ENCODE results near the gene GPC5.

DNA sequence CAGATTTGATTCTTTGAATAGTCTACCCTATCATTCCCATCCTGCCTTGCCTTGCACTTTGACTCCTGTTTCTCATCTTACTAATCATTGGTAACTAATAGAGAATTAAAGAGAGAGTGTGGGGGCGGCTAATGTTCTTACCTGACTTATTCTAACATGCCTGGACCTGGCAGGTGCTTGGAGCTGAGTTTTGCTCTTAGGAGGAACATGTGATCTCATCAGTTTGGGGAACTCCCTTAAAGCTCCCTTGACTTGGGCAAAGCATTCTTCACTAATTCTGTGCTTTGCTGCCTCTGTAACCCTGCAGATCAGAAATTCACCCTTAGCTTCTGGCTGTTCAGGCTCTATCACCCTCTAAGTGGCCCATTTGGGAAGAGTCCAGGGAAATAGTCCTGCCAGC is 861.1 kb downstream of the GPC5 start:
- TF ChIP-seq POLR2A (IDR thresholded peaks at IDR 0.05; ENCODE audit: low read depth, low read length) (no peak), POLR2AphosphoS5 (IDR thresholded peaks at IDR 0.05; ENCODE audit: insufficient read depth, low read depth, low read length) (no peak), EZH2 (IDR thresholded peaks at IDR 0.05; ENCODE audit: borderline replicate concordance, low read depth, low read length, severe bottlenecking) (no peak), GATA2 (IDR thresholded peaks at IDR 0.05; ENCODE audit: insufficient read depth, insufficient read length, low read depth, low read length) (no peak), MYC (IDR thresholded peaks at IDR 0.05; ENCODE audit: low read depth, low read length) (no peak), FOS (IDR thresholded peaks at IDR 0.05; ENCODE audit: borderline replicate concordance, insufficient read depth, low read length) (no peak), JUN (IDR thresholded peaks at IDR 0.05; ENCODE audit: borderline replicate concordance, insufficient read depth, insufficient read length, low read depth) (no peak)
- TF ChIP-seq, protein P1, sequence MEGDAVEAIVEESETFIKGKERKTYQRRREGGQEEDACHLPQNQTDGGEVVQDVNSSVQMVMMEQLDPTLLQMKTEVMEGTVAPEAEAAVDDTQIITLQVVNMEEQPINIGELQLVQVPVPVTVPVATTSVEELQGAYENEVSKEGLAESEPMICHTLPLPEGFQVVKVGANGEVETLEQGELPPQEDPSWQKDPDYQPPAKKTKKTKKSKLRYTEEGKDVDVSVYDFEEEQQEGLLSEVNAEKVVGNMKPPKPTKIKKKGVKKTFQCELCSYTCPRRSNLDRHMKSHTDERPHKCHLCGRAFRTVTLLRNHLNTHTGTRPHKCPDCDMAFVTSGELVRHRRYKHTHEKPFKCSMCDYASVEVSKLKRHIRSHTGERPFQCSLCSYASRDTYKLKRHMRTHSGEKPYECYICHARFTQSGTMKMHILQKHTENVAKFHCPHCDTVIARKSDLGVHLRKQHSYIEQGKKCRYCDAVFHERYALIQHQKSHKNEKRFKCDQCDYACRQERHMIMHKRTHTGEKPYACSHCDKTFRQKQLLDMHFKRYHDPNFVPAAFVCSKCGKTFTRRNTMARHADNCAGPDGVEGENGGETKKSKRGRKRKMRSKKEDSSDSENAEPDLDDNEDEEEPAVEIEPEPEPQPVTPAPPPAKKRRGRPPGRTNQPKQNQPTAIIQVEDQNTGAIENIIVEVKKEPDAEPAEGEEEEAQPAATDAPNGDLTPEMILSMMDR (IDR thresholded peaks at IDR 0.05; ENCODE audit: extremely low read depth in 1 of 2, insufficient read depth in 1 of 2, low read depth in 1 of 2, low read length in 2 of 2) = no peak
- TF ChIP-seq, protein P2, sequence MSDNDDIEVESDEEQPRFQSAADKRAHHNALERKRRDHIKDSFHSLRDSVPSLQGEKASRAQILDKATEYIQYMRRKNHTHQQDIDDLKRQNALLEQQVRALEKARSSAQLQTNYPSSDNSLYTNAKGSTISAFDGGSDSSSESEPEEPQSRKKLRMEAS (IDR thresholded peaks at IDR 0.05; ENCODE audit: insufficient read depth, insufficient read length) = no peak

Measured in endothelial cell of umbilical vein (primary cell).